HG03135 (cell line): Measurements from ENCODE around the gene UBE2E1.

Experiments
- ATAC-seq: cut with Tn5 transposase; IDR thresholded peaks from one replicate; pipeline ENCODE4 v1.9.1; 2021; ENCODE audit warnings: mild to moderate bottlenecking, moderate library complexity; ENCODE audit not compliant: unreplicated experiment

Gene UBE2E1

DNA sequence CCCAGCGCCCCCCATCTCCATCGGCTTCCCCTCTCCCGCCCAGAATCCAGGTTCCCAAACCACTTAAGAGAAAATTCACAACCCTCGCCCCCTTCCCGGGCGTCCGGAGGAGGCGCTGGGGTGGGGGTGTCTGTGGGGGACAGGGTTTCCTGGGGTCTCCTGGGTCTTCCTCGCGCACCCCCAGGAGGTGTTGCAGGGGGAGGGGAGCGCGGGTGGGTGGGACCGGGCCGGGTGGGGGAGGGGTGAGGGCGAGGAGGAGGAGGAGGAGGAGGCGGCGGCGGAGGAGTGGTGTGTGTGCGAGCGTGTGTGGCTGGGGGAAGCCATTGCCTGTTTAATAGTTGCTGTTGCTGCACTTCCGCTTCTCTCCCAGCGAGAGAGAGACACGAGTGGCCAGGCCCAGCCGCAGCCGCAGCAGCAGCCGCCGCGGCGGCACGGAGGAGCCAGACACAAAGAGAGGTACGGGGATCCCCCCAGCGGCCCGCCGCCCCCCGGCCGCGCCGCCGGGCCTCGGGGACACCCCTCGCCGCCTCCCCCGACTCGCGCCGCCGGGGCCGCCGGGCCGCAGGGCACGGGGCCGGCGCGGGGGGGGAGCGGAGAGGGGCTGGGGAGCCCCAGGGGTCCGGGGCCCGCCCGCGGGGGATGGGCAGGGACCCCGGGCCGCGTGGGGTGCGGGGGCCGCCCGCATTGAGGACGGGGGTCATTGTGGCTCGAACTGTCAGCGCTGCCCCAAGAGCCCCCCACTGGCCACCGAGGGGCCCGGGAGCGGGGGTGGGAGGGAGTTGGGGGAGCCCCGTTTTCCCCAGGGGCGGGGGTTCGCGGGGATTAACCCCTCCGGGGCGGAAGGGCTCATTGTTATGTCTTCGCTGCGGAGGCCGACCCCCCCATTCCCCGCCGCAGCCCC, at the start of gene UBE2E1:
Gene UBE2E1 (plus strand): TSS at position 323 of the 901 bp plus-strand sequence. CDS start 1,315 bp downstream, outside the sequence.
- ATAC-seq: peak; percentile 72

DNA sequence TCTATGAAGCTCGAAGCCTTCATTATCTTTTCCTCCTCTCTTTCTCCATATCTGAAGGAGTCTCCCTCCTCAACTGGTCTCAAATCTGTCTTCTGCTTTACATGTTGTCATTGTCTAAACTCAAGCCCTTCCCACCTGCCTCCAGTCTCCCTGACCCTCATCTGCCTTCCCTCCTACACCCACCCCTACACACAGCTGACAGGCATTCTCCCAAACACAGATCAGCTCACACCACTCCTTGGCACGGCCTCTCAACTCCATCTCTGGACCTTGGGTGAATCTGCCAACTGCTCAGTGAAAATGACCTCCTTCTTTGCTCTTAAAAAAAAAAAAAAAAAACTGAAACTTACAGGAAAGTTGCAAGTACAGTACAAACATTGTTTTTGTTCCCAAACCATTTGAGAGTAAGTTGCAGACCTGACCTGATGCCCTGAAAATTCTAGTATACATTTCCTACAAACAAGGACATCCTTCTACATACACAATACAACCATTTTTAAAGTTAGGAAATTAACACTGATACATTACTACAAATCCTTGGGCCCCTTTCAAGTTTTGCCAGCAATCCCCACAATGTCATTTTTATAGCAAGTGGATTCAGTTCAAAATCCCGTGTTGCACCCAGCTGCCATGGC, 49.4 kb upstream of the UBE2E1 start:
- no peak for ATAC-seq

DNA sequence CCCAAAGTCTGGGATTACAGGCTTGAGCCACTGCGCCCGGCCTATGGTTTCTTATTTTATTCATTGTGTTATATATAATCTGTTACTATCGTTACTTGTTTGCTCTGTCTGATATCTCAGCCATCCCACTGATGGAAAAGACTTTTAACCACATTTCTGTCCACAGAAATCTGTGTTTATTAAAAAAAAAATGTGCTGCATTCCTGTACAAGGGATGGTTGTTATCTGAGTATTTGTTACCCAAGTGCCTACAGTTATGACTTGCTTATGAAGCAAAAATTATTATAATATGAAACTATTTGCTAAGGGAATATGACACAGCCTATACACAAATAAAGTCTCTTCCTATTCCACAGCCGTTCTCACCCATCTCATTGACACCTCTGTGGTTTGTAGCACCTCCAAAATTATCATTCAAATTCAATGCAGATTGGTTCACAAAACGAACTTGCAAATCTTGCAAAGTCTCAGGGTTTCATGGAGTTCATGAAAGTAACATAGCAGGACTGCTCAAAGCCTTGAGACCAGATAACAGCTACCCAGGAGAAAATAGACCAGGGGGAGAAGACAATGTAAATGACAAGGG, 47.4 kb upstream of the UBE2E1 start:
- no peak for ATAC-seq

DNA sequence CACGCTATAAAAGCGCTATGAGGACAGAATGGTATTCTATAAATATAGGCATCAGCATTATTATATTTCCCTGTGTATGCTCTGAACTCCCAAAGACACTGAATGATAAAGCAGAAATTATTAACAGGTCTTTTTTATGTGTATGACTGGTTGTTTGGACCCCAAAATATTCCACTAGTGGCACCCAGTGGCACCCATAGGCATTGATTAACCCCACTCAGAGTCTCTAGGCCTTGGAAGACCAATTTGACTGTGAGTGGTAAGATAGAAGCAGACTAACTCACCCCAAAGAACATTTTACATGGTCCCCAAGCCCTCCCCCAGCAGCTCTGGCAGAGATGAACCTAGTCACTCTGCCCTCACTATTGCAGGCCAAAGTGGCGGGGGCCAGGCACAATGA, 45.4 kb upstream of the UBE2E1 start:
- no peak for ATAC-seq

DNA sequence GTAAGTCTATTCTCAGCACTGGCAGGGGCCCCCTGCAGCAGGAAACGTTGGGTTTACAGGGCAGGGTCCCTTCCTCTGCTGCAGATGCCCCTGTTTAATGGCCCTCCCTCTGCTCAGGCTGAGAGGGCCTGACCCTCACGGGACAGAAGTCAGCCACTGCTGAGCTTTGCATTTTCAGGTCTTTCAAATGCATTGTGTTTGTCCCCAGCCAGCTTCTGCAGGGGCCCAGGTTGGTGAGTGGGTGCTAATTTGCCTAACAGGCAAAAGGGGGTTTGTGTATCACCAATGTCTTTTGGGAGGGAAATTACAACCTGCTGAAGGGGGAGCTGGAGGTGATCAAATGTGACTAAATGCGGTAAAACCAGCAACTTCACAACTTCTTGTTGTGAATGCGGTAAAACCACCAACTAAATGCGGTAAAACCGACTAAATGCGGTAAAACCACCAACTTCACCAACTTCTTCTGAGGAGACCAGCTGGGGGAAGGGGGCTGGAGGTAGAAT, 44.8 kb upstream of the UBE2E1 start:
- ATAC-seq: peak; percentile 20

- ATAC-seq: peak; percentile 29
These were observed 44.3 kb upstream of the UBE2E1 start for GRCh38 chr3:23761440-23761896.

DNA sequence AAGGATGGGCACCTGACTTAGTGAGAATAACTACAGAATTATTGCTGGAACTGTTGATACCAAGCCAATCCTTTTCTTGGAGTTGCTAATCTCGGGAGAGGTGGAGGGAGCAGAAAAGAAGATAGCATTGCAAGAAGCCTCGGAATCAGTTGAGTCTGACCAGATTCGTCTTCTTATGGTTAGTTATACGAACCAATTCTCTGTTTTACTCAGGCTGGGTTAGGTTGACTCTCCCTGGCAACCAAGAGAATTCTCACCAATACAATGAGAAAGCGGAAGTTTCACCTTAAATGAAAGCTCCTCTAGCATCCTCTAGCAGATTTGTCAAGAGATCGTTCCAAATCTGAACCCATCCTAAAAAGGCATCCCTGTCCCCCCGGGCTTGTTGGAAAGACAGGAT, 43.5 kb upstream of the UBE2E1 start:
- ATAC-seq: peak; percentile 86

GRCh38 chr3:23762759-23763477, 42.8 kb upstream of the UBE2E1 start:
- no peak for ATAC-seq

DNA sequence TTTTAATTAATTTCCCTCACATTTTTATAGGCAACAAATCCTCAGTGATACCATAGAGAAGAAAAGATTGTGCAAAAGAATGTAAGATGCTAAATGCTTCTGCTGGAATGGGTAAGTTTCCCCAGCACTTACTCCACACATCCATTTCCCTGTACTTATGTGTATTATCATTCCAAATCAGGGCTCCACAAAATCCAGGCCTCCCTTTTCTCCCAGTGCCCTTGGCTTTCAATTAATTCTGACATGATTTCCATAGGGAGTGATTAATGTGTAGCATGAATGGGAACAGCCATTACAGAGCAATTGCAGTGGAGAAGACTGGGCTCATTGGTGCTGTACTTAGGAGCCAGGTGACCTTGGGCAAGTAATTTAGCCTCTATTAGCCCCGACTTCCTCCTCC, 41.3 kb upstream of the UBE2E1 start:
- no peak for ATAC-seq

- ATAC-seq: no peak
These were observed 38.2 kb upstream of the UBE2E1 start for GRCh38 chr3:23767546-23767945.

GRCh38 chr3:23775254-23775909, 30.4 kb upstream of the UBE2E1 start:
- no peak for ATAC-seq

DNA sequence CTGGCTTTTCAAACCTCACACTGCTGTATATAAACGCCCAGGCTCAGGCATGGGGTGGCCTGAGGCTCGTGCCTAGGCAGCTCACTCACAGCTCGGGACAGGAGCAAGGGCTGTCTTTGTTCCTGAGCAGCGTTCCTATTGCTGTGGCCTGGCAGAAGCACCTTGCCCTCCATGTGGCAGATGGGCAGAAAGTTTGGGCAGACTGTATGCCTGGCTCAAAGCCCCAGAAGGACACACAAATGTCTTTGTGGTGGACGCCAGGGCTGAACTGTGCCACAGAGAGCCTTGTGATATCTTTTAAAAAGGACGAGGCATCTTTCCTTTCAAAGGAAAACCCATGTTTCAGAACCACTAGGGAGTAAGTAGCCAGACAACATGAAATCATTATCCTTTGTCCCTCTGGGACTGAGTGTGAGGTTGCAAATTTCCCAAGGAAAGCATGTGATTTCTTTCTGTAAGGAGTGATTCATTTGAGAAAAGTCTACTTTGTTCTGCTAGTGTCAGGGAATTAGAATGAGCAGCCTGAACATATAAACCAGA, 29.3 kb upstream of the UBE2E1 start:
- no peak for ATAC-seq

- ATAC-seq: no peak
These were observed 27.3 kb upstream of the UBE2E1 start for GRCh38 chr3:23778446-23778845.

GRCh38 chr3:23779841-23780240, 25.9 kb upstream of the UBE2E1 start:
- no peak for ATAC-seq

DNA sequence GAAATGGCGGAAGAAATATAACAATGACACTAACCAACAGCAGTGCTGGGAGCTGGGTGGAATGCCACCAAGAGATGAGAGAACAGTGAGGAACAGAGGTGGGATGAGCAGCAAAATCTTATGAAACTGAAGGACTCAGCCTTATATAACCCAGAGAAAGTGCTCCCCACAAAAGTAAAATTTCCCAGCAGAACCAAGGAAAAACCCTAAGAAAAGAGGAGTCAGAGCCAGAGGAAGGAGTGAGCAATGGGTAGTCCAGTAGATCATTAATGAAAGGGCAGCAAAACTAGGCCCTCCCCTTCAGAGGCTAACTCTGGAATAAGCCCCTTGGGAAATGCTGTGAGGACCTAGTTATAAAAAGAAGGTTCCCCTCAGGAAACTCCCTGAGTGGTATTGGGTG, 24.7 kb upstream of the UBE2E1 start:
- ATAC-seq: no peak

- ATAC-seq: no peak
These were observed 23.9 kb upstream of the UBE2E1 start for GRCh38 chr3:23781871-23782270.

- ATAC-seq: no peak
These were observed 20.6 kb upstream of the UBE2E1 start for GRCh38 chr3:23785097-23785645.

DNA sequence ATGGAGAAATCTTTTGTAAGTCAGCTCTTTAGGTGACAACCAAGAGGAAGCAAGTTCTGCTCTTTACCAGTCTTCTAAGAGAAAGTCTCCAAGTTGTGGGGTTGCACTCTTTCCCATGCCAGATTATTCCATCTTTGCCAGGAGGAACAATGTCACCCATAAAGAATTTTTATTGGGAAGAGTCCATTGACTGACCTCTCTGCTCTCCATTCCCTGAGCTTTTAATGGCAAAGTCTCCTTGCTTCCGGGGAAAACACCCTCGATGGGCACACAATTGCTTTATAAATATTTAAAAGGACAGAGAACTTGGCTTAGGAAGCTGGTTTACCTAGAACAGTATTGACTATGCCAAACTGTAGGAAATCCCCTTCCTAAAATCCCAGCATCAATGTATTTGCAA, 19.9 kb upstream of the UBE2E1 start:
- ATAC-seq: no peak

GRCh38 chr3:23791678-23792077, 14.1 kb upstream of the UBE2E1 start:
- no peak for ATAC-seq
